ENCODE data around the gene SLC35G4. TPM values are rescaled to one million over a fixed set of nuclear protein-coding genes. Genes with fewer than 3 reads are reported as not detected.

The SLC35G4 gene
- total RNA-seq, 1 donor from 2014 or later: not detected

GRCh38 chr18:11657152-11657551, 47.8 kb downstream of the SLC35G4 start:
- Histone ChIP-seq H3K36me3 (no peaks in the 10 kb centered on the region), H3K4me1 (no peaks in the 10 kb centered on the region), H3K9me3 (no peaks in the 10 kb centered on the region), H3K27ac (no peak overlapping the region), H3K27me3 (ENCODE audit: low read depth) (no peaks in the 10 kb centered on the region), H3K4me3 (no peak overlapping the region)
- no peak for ATAC-seq
- intact Hi-C loops (cut with DNase I): no loop called here
- DNase-seq: no peak
- TF ChIP-seq, protein P1, sequence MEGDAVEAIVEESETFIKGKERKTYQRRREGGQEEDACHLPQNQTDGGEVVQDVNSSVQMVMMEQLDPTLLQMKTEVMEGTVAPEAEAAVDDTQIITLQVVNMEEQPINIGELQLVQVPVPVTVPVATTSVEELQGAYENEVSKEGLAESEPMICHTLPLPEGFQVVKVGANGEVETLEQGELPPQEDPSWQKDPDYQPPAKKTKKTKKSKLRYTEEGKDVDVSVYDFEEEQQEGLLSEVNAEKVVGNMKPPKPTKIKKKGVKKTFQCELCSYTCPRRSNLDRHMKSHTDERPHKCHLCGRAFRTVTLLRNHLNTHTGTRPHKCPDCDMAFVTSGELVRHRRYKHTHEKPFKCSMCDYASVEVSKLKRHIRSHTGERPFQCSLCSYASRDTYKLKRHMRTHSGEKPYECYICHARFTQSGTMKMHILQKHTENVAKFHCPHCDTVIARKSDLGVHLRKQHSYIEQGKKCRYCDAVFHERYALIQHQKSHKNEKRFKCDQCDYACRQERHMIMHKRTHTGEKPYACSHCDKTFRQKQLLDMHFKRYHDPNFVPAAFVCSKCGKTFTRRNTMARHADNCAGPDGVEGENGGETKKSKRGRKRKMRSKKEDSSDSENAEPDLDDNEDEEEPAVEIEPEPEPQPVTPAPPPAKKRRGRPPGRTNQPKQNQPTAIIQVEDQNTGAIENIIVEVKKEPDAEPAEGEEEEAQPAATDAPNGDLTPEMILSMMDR (IDR thresholded peaks at IDR 0.05): no peak

DNA sequence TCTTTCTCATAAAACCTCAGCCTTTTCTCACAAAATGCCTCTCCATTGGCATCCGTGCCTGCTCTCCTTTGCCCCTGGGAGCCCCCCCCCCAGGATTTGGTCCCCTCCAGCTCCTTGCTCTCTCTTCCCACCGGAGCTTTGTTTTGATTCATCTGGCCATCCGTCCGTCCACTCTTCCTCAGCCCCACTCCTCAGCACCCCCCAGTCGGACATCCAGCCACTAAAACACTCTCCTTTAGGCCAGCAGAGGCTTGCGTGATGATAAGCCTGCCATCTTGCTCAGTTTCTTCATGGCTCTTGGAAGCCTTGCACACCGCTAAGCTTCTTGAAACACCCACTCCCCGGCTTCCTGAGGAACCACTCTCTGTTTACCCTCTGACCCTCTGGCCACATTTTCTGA, 48.2 kb downstream of the SLC35G4 start:
- Histone ChIP-seq H3K27ac (no peak overlapping the region), H3K9me3 (no peaks in the 10 kb centered on the region), H3K27me3 (ENCODE audit: low read depth) (no peaks in the 10 kb centered on the region), H3K4me1 (no peaks in the 10 kb centered on the region), H3K36me3 (no peaks in the 10 kb centered on the region), H3K4me3 (no peak overlapping the region)
- no peak for ATAC-seq
- TF ChIP-seq, protein P1 (IDR thresholded peaks at IDR 0.05): no peak
- DNase-seq: no peak
- intact Hi-C loops (cut with DNase I): no loop called here

DNA sequence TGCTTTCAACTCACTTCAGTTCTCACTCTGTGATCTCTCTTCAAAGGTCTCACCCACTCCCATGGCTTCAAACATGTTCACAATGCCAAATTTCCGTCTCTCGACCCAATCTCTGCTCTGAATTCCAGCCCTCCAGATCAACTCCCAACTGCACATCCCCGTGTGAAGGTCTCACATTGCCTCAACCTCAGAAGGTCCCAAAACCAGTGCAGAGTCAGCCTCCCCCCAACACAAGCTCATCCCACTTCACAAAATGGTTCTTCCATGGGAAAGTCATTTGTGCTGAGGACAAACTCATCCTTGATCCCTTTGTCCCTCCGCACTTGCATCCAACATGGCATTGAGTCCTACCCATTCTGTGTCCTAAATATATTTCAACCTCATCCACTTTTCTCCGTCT, 48.6 kb downstream of the SLC35G4 start:
- DNase-seq: no peak
- Histone ChIP-seq H3K27me3 (ENCODE audit: low read depth) (no peaks in the 10 kb centered on the region), H3K4me3 (no peak overlapping the region), H3K36me3 (no peaks in the 10 kb centered on the region), H3K27ac (no peak overlapping the region), H3K4me1 (no peaks in the 10 kb centered on the region), H3K9me3 (no peaks in the 10 kb centered on the region)
- TF ChIP-seq, protein P1 (IDR thresholded peaks at IDR 0.05): no peak
- no peak for ATAC-seq
- intact Hi-C loops (cut with DNase I): no loop called here

DNA sequence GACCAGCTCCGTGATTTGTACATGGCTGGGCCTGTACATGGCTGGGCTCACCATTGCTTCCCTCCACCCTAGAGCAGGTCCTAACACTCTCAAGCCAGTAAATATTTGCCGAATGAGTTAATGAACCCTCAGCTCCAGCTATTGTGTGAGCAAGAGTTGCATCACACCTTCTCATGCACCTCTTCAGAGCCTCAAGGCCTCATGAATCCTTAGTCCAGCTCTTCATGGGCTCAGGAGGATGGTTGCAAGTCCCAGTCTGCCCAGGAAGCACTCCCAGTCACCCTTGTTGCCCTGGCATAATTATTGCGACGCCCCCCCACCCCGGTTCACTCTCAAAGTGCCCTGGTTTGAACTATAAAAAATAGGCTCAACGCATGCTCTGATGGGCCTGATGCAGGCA, 49.6 kb downstream of the SLC35G4 start:
- no peaks in the 10 kb centered on the region for H3K4me1 ChIP-seq
- H3K36me3 ChIP-seq: no peaks in the 10 kb centered on the region
- no peak overlapping the region for H3K4me3 ChIP-seq
- H3K27ac ChIP-seq: no peak overlapping the region
- TF ChIP-seq, protein P1 (IDR thresholded peaks at IDR 0.05): no peak
- ATAC-seq (peak; percentile 79 to 89), DNase-seq (no peak)
- intact Hi-C loops (cut with DNase I): no loop called here
- H3K9me3 ChIP-seq: no peaks in the 10 kb centered on the region
- H3K27me3 ChIP-seq (ENCODE audit: low read depth): peaks cover 2% of the 10 kb centered on the region

Small RNA genes lying within 50 kb of the gene (microRNA-seq; reads per million reads assigned to microRNA genes)
- gene MIR7153 (ENCODE audit: borderline number of aligned reads): not detected

Other genes starting within 250 kb of the SLC35G4 start
- 5.6 TPM for gene GNAL, start 79.7 kb downstream of the SLC35G4 start, total RNA-seq
- gene CHMP1B, start 241.8 kb downstream of the SLC35G4 start, total RNA-seq: 39.4 TPM

All from lower lobe of right lung (tissue), 2 donors.